GM15510 (cell line): ENCODE results near the gene SLC26A1.

Source experiments
- POLR2A ChIP-seq: IDR thresholded peaks from 3 replicates; pipeline ENCODE4 v1.6.1; 2011; ENCODE audit warnings: borderline replicate concordance; ENCODE audit not compliant: insufficient read length; ENCODE audit errors: extremely low read depth

SLC26A1 gene

GRCh38 chr4:953574-953915 lies 39.7 kb downstream of the SLC26A1 start:
- no peak for TF ChIP-seq POLR2A

- no peak for TF ChIP-seq POLR2A
These were observed 40.2 kb downstream of the SLC26A1 start for GRCh38 chr4:952881-953573.

- TF ChIP-seq POLR2A: no peak
These were observed 41.4 kb downstream of the SLC26A1 start for GRCh38 chr4:951594-952468.

GRCh38 chr4:951186-951585 lies 42.0 kb downstream of the SLC26A1 start:
- TF ChIP-seq POLR2A: no peak

GRCh38 chr4:950136-951020 lies 42.8 kb downstream of the SLC26A1 start:
- TF ChIP-seq POLR2A: no peak

- no peak for TF ChIP-seq POLR2A
These were observed 43.5 kb downstream of the SLC26A1 start for GRCh38 chr4:949656-950055.

- TF ChIP-seq POLR2A: no peak
These were observed 44.3 kb downstream of the SLC26A1 start for GRCh38 chr4:948936-949300.

- no peak for TF ChIP-seq POLR2A
These were observed 44.9 kb downstream of the SLC26A1 start for GRCh38 chr4:948101-948935.

- TF ChIP-seq POLR2A: no peak
These were observed 45.7 kb downstream of the SLC26A1 start for GRCh38 chr4:947491-947971.

GRCh38 chr4:946517-947471 lies 46.4 kb downstream of the SLC26A1 start:
- TF ChIP-seq POLR2A: no peak

GRCh38 chr4:946103-946450 lies 47.1 kb downstream of the SLC26A1 start:
- no peak for TF ChIP-seq POLR2A

GRCh38 chr4:945274-946102 lies 47.7 kb downstream of the SLC26A1 start:
- TF ChIP-seq POLR2A: no peak
